HUDEP-2 (cell line): ENCODE measurements around the gene SLC6A8.
"Not testable (repeated sequence)": the region's sequence is repeated elsewhere in the genome, so short reads cannot be mapped to it uniquely, and the experiment has no call there.

Experiments
- DNase-seq, 76 experiments: peaks; one replicate each; lab custom pipeline; 2025; ENCODE audit not compliant: unreplicated experiment in 76 of 76; lab: John Stamatoyannopoulos, UW

The SLC6A8 gene

DNA sequence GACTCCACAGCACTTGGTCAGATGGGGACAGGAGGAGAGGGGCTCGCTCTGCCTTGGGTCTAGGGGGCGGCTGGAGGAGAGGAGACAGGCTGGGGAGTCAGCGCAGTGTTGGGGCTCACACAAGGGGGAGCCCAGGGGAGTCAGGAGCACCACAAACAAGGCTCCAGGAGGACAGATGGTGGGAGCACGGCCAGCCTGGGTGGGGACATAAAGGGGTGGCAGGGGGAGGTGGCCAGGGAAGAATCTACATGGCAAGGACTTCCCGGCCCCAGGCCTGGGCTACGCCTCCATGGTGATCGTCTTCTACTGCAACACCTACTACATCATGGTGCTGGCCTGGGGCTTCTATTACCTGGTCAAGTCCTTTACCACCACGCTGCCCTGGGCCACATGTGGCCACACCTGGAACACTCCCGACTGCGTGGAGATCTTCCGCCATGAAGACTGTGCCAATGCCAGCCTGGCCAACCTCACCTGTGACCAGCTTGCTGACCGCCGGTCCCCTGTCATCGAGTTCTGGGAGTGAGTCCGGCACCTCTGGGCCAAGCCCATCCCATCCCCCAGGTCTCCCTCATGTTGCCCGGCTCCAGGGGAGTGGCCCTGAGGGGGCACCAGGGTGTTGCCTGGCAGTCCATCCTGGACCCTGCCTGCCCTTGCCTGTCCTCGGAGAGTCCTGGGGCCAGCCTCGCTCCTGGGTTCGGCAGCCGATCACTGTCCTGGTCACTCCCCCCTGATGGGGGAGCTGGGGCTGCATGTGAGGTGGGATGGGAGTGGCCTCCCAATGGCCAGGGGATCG, 3.5 kb downstream of the SLC6A8 start:
- not testable (repeated sequence) for DNase-seq

DNA sequence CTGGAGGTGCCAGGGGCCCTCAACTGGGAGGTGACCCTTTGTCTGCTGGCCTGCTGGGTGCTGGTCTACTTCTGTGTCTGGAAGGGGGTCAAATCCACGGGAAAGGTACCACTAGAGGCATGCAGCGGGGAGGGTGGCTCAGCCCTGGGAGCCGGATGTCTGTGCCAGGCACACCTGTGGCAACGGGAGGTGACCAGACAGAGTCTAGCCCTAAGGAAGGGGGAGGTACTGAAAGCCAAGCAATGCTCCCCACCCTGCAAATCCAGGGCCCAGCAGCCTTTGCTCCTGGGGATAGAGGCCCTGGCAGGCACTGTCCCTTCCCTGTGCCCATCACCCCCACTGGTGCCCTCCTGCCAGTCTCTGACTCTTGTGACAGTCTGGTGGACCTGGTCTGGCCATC, 4.3 kb downstream of the SLC6A8 start:
- DNase-seq: no peak

DNA sequence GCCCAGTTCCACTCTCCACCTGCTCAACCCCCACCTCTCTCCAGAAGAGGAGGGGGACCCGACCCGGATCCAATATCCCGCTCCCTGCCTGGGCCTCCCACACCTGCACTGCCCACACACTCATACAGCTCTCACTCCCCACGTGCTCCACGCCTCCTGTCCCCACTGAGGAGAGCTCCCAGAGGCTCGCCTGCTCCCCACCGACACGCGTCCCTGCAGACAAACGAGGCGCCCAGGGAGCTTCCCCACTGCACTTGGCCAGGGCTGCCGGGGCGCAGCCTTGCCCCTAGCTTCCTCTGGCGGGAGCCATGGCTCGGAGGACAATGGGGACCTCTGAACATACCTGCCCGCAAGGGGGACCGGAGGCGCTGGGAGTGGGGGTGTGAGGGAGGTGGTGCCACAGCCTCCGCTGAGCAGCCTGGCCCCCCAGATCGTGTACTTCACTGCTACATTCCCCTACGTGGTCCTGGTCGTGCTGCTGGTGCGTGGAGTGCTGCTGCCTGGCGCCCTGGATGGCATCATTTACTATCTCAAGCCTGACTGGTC, 5.0 kb downstream of the SLC6A8 start:
- DNase-seq: no peak

DNA sequence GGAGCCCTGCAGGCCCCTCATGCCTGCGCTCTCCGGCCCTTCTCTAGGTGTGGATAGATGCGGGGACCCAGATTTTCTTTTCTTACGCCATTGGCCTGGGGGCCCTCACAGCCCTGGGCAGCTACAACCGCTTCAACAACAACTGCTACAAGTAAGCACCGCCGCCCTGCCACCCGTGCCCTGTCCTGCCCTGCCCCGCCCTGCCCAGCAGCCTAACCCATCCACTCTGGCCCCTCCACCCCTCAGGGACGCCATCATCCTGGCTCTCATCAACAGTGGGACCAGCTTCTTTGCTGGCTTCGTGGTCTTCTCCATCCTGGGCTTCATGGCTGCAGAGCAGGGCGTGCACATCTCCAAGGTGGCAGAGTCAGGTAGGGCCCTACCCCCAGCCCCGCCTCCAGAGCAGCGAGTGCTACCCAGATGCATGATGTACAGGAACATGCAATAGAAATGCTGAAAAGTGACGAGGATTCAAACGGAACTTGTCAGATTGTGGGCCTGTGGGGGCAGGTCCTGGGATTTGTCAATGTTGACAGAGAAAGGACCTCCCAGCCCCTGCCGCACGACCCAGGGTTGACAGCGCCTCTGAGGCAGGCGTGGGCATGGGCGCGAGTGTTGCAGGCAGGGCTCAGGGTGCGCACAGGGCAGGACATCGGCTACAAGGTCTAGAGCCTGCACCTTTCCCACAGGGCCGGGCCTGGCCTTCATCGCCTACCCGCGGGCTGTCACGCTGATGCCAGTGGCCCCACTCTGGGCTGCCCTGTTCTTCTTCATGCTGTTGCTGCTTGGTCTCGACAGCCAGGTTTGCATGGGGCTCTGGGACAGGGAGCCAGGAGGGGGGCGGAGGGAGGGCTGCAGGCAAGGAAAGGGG, 5.7 kb downstream of the SLC6A8 start:
- DNase-seq: no peak

DNA sequence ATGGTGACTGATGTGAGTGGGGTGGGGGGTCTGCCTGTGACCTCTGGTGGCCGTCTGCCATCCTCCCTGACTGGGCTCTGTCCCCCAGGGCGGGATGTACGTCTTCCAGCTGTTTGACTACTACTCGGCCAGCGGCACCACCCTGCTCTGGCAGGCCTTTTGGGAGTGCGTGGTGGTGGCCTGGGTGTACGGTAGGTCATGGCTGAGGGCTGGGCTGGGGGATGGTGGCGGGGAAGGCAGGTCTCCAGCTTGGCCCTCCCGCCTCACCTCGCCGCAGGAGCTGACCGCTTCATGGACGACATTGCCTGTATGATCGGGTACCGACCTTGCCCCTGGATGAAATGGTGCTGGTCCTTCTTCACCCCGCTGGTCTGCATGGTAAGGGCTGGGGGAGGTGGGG, 6.5 kb downstream of the SLC6A8 start:
- not testable (repeated sequence) for DNase-seq

DNA sequence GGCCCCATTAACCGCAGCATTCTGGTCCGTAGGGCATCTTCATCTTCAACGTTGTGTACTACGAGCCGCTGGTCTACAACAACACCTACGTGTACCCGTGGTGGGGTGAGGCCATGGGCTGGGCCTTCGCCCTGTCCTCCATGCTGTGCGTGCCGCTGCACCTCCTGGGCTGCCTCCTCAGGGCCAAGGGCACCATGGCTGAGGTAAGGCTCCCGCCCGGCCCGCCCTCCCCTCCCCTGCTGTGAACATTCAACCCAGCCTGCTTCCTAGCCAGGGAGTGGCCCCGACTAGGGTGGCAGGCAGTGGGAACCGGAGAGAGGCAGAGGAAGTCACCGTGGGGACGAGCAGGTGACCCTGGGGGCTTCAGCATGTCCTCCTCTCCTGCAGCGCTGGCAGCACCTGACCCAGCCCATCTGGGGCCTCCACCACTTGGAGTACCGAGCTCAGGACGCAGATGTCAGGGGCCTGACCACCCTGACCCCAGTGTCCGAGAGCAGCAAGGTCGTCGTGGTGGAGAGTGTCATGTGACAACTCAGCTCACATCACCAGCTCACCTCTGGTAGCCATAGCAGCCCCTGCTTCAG, 7.1 kb downstream of the SLC6A8 start:
- no peak for DNase-seq

DNA sequence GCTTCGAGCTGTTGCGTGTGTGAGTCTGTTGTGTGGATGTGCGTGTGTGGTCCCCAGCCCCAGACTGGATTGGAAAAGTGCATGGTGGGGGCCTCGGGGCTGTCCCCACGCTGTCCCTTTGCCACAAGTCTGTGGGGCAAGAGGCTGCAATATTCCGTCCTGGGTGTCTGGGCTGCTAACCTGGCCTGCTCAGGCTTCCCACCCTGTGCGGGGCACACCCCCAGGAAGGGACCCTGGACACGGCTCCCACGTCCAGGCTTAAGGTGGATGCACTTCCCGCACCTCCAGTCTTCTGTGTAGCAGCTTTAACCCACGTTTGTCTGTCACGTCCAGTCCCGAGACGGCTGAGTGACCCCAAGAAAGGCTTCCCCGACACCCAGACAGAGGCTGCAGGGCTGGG, 8.4 kb downstream of the SLC6A8 start:
- DNase-seq: no peak

DNA sequence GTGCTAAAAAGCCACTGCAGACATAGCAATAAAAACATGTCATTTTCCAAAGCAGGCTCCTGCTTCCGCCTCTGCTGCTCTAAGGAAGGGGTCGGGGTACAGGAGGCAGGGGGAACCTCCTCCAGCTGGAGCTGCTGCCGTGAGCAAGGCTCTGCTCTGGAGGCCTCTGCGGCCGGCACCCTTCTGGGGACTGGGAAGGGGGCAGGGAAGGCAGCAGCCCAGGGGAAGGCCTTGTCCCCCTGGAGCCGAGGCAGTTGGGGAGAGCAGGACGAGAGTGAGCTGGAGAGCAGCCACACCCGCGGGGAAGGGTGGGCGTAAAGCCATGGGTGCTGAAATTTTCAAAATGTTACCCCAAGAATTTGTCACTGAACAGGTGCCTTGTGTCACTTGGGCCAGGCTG, 8.8 kb downstream of the SLC6A8 start:
- DNase-seq: not testable (repeated sequence)

DNA sequence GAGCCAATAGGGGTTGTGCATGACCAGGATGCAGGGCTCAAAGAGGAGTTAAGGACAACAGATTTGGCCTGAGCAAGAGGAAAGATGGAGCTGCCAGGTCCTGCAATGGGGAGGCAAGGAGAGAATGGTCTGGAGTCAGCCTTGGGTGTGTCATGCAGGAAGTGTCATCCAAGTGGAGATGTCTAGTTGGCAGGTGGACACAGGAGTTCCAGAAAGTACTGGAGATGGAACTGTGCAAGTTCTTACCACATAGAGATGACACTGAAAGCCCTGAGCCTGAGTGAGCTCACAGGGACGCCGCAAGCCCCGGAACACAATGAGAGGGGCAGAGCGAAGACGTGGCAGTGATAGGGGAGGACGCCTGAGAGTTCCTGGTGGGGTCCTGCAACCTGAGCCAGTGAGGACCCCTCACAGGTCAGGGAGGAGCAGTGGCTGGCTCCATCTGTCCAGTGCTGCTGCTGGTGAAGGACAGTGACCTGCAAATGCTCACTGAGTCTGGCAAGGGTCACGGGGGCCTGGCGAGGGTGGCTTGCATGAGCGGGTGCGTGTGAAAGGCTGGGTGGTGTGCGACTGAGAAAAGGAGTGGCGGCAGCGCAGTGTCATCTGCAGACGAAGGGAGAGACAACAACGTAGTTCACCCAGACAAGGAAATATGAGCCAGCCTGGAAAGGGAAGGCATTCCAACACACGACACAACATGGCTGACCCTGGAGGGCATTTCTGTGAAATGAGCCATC, 9.4 kb downstream of the SLC6A8 start:
- DNase-seq: peak in 1 of 76 experiments; percentile 4

DNA sequence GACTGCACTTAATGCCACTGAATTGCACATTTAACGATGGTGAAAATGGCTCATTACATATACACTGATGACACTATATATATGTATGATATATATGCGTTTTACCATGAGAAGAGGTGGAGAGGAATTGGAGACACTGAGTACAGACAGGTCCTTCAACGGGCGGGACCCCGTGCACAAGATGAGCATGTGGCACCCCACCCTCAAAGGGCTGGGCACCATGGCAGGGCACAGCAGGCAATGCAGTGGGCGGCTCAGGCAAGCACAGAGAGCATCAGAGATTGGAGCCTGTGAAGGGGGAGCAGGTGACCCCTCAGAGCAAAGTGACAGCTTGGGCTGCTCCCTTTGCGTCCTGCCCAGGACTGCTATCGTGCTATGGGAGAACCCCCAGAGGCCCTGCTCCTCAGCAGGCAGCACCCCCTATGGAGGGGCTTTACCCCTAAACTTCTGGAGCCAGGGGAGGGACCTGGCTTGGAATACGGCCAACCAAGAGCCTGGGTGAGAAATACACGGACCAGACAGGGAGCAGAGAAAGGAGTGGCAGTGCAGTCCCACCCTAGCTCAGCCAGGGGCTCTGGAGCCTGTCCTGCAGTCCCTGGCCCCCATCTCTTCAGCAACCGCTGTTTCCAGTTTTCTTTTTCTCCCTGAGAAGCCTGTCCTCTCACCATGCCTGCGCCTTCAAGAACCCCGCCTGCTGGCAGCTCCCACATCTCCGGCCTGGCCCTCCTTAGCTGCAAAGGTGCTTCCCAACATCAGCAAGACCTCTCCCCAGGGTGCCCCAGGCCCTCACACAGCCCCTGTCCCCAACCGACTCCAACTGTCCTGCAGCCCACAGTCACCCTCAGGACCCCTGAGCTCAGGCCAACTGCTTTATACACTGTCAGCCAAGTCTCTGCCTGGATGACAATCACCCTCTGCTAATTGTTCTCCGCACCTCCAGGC, 10.5 kb downstream of the SLC6A8 start:
- DNase-seq: peak in 5 of 76 experiments; percentile 0 to 12 (median 5)

DNA sequence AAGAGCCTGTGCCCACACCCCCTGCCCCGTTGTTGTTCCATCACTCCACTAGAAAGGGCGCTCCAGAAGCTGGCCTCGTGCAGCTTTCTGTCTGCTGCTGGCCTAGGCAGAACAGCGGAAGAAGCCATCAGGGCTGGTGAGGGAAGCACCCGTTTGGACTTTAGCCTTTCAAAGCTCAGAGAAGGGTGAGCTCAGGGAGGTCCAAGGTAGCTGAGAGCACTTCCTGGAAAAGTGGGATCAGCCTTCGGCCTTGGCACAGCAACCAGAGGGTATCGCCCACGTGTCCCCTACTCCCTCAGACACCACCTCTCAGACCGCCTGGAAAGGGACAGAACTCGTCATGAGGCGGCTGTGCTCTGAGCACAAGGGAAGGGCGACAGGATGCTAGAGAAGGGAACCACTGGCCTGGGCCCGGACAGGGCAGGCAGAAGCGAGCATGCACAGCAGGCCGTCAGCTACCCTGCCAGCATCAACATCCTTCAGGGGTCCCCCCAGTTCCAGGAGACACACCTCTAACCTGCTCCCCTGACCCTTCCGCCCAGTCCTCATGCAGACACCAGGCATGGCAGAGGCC, 11.6 kb downstream of the SLC6A8 start:
- not testable (repeated sequence) for DNase-seq

DNA sequence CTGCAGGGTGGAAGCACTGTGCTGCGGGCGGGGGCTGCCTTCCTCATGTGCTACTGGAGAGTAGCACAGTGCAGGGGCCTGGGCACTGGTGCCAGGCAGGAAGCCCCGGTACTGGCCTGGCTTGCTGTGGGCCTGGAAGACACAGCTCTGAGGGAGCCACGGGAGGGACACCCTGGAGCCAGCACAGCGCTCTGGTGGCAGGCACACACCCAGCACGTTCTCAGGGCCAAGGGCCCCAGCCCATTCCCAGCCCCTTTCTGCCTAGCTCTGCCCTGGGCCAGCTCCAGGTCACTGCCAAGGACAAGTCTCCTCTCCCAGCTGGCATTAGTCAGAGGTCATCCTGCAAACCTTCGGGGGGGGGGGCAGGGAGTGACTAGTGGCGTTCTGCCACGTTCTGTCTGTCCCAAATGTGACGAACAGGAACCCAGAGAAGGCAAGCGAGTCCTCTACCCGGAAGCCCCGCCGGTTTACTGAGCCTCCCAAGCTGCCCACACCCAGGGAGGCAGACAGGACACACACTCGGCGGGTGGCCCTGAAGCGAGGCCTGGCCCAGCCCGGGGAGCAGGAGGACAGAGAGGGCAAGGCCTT, 12.2 kb downstream of the SLC6A8 start:
- DNase-seq: not testable (repeated sequence)

DNA sequence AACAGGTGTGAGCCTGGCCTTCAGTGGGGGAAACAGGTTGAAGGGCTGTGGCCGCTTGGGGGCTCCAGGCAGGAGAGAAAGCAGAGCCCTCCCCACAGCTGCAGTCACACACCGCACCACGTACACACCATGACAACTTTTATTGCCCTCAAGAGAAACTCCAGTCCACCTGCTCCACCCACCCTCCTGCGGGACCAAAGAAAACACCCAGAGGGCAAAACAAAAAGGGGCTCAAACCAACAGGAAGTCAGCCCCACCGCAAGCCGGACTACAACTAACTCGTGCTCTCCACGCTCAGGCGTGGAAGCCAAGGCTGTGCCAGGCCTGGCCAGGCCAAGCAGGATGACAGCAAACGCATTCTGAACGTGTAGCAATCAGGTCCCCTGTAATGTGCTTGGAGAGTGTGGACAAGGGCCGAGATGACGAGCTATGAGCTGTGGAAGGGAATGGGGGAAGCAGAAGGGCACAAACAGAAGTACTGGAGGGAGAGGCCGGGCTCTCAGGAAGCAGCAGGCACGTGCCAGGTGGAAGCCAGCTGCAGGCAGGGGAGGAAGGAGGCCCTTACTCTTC, 12.7 kb downstream of the SLC6A8 start:
- no peak for DNase-seq

DNA sequence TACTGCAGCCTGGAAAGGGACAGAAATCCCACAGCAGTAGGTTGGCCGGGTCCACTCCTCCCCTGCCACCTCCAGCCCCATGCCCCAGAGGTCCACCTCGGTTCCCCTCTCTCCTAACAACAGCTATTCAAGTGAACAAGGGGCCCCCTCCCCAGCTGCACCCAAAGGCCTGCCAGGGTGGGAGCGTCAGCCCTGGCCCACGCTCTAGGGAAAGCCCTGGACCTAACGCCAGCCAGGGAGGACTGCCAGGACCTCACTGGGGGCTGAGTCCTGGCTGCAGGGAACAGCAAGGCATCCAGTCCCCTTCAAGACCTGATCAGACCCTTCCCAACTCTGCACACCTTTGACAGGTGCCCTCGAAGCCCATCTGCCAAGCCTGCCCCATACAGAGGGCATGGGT, 13.2 kb downstream of the SLC6A8 start:
- no peak for DNase-seq

DNA sequence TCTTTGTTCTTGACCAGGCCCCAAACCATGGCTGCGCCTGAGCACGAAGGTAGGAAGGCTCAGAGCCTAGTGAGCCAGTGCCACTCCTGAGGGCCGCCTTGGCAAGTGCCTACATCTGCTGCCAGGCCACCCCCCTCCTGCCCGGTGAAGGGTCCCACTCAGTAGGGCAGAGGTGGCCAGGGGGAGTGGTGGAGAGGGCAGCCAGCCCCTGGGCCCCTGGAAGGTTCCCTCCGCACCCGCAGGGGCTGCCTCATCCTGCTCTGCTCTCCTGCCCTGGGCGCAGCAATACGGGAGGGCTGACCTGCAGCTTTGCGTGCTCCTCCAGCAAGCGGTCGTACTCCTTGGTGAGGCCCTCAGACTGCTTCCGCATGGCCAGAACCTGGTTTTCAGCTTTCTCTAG, 14.0 kb downstream of the SLC6A8 start:
- no peak for DNase-seq

DNA sequence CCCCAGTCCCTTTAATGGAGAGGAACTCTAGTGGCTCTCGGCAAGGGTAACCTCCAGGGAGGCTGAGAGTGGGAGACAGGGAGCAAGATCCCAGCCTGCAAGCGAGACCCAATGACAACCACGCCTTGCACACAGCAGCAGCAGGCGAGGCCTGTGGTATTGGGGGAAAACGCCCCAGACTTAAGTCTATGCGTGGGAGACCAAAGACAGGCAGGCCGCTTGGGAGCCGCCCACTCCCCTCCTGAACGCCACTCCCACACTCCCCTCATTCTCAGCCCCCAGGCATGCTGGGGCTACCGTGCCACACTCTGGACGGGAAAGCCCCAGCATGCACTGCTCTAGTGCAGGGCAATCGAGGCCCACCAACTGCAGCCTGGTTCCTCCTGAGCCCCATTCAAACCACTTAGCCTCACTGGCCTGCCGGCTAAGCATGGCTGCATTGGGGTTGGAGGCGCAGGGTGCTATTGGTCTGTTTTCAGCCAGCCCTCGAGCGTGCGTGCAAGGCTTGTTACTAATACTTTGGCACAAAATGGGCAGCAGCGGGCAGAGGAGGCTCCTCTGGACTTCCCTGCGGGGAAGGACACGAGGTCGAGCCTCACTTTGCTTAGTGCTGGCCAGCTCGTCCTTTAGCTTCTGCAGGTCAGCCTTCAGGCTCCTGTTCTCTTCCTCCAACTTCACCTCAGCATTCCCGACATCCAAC, 14.8 kb downstream of the SLC6A8 start:
- DNase-seq: peak in 7 of 76 experiments; percentile 7 to 25 (median 15)

DNA sequence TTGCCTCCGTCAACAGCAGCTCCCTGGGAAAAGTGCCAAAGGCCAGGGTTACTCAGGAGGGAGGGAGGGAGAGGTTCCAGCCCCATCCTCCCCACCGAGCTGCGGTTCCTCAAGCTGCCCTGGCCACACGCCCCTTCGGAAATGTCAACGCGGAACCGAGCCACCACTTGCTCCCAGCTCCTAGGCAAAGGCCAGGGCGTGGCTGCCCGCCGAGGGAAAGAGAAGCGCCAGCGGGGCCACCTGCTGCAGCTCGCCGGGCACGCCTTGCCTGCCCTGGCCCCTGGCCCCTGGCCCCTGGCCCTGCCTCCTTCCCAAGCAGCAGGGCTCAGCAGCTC, 15.3 kb downstream of the SLC6A8 start:
- DNase-seq: no peak

DNA sequence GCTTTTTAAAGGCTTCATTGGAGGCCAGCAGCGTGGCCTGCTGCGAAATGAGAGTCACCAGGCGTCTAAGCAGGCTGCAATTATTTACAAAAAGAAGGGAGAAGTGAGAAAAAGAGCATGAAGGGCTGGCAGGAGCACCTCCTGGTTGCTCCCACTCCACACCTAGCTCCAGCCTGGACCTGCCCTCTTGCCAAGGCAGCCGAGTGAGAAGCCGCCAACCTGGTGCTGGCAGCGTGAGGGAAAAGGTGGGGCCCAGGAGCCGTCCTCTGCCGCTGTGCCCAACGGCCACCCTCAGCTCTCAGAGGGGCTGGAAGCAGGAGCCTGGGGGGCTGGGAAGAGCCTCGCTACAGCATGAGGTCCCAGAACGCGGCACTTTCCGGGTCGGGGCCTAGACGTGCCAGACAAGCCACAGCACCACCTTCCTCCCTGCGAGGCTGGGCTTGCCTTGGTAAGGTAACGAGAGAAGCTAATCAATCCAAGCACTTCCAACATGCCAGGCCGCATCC, 16.3 kb downstream of the SLC6A8 start:
- DNase-seq: no peak
